GM18870 (cell line): ENCODE data around the gene ARMCX2.
"Not testable (repeated sequence)": the region's sequence is repeated elsewhere in the genome, so short reads cannot be mapped to it uniquely, and the experiment has no call there.

ENCODE experiments used
- ATAC-seq: cut with Tn5 transposase; IDR thresholded peaks from one replicate; pipeline ENCODE4 v1.9.1; 2021; ENCODE audit warnings: moderate library complexity; ENCODE audit not compliant: unreplicated experiment

ARMCX2 gene

DNA sequence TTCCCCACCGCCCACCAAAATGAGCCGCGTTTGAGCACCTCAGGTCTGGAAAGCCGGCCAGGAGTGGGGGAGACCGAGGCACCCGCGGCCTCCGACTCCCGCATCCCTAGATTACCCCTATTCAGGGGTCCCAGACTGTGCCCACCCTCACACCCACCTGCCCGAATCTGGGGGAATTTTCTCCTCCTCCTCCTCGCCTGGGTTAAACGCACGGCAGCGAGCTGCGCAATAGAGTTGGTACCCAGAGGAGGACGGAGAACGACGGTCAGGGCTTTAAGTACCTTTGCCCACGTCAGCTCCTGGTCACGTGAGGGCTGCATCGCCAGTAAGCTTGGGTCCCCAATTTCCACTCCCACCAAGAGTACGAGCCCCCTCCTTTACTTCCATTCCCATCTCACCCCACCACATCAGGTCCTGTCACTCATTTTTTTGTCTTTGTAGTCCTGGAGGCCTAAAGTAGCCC is at the start of gene ARMCX2:
TSS of gene ARMCX2 (minus strand) at position 250 of the 463 bp plus-strand sequence. CDS start 2,262 bp downstream, outside the sequence.
- ATAC-seq = peak; percentile 51

DNA sequence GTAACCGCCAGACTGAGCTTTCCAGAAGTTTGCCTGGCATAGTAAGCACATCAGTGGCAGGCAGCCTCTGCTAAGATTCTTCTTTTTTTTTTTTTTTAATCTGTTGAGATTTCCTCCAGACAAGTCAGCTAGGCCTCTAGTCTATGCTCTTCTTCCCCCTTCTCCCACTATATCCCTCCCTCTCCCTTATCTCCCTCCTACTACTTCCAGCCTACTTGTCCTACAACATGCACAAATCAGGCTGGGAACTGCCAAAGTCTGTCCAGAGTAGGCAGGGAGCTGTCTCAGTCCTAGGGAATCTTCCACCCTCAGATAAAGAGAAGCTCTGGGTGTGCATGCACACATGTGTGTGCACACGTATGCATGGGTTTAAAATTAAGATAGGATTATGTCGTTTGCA is 49.7 kb upstream of the ARMCX2 start:
- no peak for ATAC-seq

DNA sequence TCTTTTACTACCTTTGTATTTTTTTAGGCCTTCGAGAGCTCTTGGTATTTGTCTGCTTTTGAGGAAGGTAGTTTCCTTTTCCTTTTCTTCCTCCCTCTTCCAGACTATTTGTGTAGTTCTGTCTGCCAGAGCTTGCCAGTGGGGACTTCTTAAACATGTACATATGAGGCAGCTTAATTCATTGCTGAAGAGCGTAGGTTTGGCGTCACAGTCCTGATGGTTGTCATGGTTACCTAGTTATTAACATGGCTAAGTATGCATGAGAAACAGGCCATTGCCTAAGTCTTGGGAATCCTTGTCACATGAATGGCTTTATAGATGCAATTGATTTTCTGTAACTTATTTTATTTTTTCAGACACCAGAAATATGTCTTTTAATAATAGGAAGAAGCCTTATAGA is 48.5 kb upstream of the ARMCX2 start:
- no peak for ATAC-seq

DNA sequence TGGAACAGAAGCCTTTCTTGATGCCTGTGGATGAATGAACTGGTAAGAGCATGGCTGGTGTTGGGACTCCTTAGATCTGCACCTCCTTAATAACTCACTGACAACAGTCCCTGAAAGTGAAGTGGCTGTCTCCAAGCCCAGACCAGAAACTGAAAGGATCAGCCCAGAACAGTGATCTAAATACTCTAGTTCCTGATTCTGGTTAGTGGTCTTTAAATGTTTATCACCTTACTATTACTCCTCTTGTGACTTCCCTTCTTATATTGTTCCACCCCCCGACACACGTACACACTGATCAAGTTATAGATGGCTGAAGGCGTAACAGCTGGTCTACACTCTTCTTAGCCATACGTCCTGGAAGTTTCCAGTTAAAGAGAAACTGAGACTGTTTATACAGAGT is 33.8 kb upstream of the ARMCX2 start:
- ATAC-seq = no peak

DNA sequence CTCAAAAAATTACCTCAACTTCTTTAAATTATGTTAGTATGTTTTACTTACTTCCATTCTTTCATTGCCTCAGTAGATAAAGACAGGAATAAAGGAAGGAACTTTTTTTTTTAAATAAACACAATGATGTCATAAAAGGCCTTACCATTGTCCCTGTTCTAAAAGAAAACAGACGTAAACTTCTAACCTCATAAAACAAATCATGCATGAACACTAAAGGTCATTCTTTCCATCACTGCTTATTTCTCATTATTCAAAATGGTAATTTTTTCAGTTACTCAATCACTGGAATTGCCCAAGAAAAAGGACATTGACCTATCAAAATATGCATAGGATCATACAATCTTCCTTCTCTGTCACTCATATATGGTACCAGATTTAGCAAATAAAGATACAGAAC is 32.2 kb upstream of the ARMCX2 start:
- ATAC-seq = no peak

DNA sequence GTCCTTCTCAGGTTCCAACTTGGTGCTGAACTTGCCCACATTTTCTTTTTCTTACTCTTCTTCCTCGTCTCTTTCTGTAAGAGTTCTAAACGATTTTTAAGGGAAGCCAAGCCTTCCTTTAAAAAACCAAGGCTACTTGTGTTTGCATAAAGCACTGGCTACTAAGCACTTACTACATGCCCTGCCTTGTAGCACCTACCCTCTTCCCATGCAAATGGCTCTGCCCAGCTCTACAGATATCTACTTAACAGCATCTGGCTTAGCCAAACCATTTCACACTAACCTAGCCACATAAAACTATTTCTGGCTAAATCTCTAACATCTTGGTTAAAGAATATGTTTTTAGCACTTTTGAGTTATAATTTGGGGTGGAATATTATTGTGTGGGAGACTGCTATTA is 26.9 kb upstream of the ARMCX2 start:
- ATAC-seq = no peak

DNA sequence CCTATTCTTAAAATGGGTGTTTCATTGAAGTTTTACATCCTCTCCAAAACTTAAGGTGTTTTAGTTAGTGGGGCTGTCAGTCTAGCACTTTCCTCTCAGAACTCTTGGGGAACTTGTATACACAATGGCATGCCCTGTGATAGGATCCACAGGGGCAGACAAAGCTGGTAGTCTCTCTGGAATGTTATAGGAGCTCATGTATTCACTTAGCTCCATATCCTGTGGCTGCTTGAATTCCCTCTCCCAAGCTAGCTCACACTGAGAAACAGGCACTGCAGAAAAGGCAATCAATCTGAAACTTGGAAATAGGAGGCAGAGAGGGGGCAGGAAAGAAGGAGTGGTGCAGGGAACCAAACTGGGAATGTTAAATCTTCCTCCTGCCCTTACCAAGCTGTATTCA is 26.3 kb upstream of the ARMCX2 start:
- ATAC-seq = no peak

DNA sequence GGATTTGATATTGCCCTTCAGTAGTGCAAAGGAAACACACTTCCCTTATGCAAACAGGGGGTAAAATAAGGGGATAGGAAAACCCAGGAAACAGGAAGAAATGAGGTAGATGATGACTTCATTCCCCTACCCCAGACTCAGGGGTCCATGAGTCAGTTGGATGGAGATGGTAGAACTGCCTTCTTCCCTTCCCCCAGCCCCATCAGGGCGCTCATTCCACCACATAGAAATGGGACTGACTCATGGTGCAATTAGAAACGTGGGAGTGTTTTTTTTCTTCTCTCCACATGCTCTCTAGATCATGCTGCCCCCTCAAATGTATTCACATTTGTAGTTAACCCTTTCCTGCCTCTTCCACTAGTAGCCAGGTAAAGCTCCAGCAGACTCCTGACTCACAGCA is 23.1 kb upstream of the ARMCX2 start:
- ATAC-seq = no peak

DNA sequence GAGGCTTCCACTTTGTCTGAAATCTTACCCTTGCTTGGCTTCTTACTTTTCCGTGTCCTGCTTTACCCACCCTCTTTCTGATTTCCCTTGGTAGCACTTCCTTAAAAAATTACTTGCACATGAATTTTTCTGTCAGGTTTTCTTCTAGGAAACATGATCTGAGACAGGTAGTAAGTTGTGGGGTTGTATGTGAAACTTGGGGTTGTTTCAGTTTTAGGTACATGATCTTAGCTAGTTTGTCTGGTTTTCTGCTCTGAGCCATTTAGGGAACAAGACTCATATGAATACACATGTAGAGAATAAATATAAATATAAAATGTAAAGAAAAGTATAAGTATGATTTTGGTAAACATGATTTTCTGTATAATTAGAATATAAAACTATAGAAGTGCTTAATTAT is 17.4 kb upstream of the ARMCX2 start:
- ATAC-seq = peak; percentile 78

DNA sequence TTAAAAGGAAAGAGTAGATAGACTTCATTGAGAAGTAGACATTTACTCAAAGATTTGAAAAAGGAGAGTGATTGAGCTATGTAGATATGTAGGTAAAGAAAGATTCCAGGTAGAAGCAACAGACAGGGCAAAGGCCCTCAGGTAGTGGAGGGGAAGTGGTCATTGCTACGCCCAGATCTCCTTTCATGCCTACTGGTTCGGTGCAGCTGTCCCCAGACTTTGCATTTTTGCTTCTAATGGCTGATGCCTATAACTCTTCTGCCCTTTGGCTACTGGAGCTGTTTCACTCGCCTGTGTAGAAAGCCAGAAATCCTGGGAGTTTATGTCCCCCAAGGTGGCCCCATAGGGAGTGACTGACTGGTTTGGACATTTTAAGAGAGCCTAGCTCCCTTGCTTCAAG is 16.9 kb upstream of the ARMCX2 start:
- no peak for ATAC-seq

DNA sequence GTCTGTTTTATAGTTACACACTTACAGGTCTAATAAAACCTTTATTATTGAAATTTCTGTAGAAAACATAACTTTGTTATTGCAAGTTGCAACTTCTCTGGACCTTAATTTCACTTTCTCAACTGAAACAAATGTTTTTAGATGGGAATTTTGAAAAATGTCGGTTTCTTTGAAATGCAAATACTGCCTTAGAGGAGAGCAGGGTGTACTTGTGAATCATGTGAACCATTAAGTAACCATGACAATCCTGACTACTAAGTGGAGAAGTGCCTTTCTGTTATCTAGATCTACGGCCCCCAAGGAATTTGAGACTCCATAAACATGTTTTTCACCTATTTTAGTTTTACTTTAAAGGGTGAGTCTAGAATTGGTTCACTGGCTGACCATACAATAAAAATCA is 8.5 kb upstream of the ARMCX2 start:
- no peak for ATAC-seq

DNA sequence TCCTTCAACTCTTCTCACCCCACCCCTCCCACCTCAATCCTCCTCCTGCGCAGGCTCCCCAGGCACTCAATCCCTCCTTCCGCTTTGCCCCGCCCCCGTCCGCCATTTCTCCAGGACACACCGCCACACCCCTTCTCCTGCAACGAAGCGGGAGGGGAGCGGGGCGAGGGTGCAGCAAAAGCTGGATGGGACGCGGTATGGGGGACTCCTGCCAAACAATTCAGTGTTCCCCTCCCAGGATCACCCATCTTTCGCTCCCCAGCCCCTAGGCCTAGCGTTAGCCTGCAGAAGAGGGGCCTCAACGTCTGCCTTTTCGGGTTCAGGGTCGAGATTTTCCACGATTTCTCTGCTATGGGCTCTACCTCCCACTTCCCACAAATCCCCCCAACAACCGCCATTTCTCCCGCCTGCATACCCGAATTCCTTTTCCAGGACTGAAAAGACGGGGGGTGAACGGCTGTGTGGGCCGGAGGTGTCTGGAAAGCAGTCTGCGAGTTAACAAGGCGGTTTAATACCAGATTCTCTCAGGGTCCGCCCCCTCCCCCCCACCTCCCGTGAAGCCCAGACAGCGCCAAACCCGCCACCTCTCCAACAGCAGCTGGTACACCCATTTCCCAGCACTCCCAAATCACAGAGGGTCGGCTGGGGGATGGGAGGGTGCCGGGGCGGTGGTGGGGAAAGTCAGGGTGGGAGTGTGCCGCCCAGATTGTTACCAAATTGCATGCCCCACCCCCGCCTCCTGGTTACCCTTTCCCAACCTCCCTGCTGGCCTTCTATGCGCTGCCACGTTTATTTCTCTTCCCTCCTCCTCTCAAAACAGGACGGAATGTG is 774 bp downstream of the ARMCX2 start:
- no peak for ATAC-seq

DNA sequence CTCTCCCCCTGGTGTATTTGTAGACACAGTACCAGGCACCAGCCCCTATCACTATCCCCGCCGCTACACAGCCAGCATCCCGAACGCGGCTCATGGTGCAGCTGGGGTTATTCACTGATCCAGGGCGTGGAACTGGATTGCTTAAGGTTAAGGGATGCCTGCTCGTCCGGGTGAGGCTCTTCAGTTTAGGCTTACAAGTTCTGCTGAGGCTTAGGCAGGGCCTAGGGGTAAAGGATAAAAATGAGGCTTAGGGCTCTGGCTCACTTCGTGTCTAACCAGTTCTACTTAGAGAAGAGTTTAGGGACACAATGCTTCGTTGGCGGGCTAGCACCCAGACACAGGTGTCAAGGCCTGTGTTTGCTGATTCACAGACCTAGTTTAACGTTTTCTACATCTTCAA is 2.2 kb downstream of the ARMCX2 start:
- no peak for ATAC-seq

DNA sequence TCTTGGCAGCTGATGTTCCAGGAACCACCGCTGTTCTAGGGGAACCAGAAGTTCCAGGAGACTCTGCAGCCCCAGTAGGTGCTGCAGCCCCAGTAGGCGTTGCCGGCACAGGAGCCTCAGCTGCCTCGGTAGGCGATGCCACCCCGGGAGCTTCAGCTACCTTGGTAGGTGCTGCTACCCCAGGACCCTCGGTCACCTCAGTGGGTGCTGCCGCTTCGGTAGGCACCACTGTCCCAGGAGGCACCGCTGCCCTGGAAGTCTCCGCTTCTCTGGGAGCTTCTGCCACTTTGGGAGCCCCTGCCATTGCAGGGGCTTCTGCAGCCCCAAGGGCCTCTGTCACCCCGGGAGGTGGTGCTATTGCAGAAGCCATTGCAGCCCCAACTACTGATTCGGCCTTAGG is 2.8 kb downstream of the ARMCX2 start:
- ATAC-seq = no peak

DNA sequence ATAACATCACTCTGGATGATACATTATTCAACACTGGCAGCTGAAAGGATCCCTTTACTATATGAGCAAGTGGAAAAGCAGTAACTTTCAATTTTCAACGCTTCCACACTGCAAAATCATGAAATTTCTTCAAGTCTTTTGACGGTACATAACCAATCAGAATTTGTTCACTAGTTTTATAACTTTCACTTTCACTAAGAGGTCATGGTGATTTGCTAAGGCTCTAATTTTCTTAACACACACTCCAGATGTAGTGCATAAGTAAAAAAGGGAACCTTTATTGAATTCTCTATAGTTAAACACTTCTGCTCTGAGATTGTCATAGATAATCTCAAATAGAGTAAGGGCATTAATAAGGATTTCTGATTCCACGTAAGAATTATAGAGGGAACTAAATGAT is 4.1 kb downstream of the ARMCX2 start:
- ATAC-seq = no peak

DNA sequence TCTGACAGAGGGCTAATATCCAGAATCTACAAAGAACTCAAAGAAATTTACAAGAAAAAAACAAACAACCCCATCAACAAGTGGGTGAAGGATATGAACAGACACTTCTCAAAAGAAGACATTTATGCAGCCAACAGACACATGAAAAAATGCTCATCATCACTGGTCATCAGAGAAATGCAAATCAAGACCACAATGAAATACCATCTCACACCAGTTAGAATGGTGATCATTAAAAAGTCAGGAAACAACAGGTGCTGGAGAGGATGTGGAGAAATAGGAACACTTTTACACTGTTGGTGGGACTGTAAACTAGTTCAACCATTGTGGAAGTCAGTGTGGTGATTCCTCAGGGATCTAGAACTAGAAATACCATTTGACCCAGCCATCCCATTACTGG is 11.9 kb downstream of the ARMCX2 start:
- ATAC-seq = not testable (repeated sequence)

DNA sequence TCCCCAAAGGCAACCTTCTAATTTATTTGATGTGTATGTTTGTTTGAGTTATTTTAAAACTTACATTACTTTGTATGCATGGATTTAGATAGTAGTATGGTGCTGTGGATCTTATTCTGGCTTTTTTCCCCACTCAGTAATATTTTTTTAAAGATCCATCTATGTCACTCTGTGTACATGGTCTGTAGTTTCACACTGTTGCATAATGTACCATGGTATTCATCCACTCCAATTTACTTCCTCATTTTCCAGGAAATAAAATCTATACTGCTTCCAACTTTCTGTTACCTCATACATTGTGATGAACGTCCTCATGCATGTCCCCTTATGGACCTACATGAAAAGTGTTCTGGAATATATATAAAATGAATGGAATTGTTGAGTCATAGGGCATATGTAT is 17.6 kb downstream of the ARMCX2 start:
- ATAC-seq = no peak

DNA sequence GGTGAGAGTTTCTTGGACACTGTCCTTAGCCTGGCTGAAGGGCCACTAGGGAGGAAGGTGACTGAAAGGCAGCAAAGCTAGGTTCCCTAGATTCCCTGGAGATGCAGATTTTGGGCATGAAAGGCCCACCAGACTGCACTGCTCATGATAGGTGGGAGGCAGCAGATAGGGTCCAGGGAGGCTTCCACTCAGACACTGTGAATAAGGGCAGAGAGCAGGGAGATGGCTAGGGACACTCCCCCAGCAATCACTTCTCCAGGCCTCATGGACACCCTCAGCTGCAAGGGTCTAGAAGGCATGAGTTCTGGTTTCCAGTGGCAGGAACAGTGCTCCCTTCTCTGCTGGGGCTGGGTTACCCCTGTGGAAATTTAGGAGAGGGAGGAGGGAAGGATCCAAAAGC is 20.1 kb downstream of the ARMCX2 start:
- ATAC-seq = no peak

DNA sequence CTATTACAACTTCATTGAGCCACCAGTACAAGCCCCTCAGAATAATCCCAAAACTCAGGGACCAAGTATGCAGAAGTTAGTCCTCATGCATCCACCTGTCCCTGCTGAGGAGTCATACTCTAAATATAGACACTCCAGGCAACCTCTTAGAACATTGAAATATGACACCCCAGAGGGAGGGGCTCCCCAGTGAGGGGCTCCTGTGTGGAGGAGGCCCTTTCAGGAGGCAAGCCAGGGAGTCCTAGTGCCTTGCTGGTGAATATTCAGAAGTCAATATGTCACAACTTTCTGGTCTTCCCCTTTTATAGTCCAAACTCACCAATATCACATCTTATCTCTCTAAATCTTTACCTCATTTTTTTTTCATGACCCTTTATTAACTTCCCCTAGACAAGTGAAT is 40.3 kb downstream of the ARMCX2 start:
- ATAC-seq = peak; percentile 40

DNA sequence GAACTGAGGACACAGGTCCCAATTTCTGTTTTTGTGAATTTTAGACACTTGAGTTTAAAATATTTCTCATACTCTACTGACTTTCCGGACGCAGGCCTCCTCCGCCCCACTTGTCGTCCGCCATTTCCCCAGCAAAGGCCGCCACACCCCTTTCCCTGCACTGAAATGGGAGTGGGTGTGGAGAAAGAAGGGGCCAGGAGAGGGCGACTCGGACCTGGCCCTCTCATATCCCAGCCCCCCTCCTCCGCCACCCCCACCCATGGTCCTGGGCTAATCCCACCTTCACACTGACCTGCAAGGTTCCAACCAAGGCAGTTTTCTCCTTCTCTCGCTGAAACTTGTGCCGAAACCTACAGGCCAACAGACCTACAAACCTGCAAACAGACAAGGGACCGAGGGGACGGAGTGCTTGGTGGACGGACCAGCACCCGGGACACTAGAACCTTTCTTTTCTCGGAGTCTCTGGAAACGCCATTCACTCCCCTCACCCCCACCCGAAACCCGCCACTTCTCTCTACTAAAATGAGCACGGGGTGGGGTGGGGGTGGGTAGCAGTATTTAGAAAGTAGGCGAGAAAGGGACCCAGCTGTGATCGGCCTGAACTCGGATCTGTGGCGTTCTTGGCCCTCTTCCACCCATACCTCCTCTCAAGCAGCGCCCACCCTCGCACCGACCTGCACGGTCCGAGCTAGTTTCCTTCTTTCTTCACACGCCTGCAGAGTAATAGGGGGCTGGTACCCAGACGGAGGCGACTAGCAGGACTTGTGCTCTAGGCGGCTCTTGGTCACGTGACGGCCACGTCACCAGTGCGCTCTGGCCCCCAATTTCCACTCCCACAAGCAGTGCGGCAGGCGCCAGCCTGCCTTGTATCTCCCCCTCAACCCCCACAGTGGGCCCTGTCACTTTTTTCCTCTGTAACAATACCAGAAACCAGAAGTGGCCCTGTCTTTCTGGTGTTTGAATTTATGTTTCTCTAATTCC is 42.1 kb downstream of the ARMCX2 start, which contains the start of gene ARMCX6:
TSS of gene ARMCX6 (minus strand) at position 790 of the 981 bp plus-strand sequence. CDS start 1,380 bp downstream, outside the sequence.
- ATAC-seq = peak; percentile 70

DNA sequence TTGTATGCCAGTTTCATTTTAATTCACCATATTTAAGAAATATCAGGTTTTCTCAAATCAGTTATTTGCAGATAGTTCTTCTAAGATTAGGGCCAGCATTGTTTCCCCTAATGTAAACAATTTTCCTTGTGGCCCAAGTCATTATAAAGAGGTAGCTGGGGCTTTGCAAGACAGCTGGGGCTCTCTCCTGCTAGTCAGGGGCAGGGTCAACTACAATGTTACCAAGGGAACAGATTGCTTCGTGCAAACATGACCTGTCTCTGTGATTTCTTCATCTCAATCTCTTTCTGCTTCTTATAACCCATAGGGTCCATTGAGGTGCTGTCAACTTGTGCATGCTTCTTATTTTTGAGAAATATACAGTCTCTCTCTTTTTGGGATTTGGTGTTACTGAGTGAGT is 53.9 kb downstream of the ARMCX2 start:
- ATAC-seq = no peak
